ENCODE data around the gene MAPK7. TPM values are rescaled to one million over a fixed set of nuclear protein-coding genes. Genes with fewer than 3 reads are reported as not detected.
A peak's percentile ranks its signal among the peaks of the same experiment; 100 is the strongest.

The MAPK7 gene
- total RNA-seq, 1 experiment from 2014 or later, result 5.6 TPM

GRCh38 chr17:19398301-19399181, 20.2 kb downstream of the MAPK7 start:
- peak; percentile 87 for DNase-seq (ENCODE audit: low spot score)

GRCh38 chr17:19399750-19400450, 21.6 kb downstream of the MAPK7 start:
- DNase-seq (ENCODE audit: low spot score), result no peak

DNA sequence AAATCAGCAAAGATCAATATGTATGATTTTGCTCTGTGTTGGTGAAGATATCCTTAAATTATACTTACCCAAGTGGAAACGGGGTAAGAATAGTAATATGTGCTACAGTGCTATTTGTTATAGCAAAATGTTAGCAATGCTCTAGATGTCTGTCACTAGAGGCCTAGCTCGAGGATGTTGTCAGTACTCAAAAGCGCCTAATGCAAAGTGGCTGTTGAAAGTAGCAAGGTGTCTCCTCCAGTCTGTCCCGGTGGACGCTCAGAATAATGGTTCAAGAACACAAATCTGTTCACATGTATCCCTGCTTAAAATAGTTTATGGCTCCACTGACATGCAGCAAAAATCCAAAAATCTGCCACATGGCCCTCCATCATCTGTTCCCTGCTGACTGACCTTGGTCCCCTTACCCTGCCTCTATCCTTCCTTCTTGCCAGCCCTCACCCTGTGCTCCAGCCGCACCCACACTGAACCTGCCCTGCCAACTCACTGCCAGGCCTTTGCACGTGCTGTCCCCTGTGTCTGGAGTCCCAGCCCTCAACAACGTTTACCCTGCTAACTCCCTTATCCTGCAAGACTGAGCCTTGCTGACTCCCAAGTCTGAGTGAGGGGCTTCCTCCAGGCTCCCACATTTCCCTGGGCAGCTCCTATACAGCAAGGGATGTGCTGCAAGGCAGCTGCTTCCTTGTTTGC, 23.2 kb downstream of the MAPK7 start:
- DNase-seq (ENCODE audit: low spot score), result no peak

- no peak for DNase-seq (ENCODE audit: low spot score)
These were observed 23.9 kb downstream of the MAPK7 start for GRCh38 chr17:19402171-19402570.

DNA sequence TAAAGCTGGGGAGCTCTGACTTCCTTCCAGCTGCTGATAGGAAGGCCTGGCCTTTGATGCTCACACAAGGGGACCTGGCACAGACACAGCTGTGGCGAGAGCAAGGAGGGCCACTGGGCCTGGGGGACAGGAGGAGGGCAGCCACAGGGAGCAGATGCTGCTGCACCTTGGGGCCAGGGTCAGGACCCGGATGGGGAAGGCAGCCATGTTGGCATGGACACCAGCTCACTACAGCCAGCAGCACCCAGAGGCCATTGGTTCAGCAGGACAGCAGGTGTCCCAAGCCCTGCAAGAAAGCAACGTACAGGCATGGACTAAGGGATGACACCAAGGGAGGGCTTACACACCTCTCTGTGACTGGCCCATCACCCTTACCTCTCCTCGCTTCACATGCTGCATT, 24.7 kb downstream of the MAPK7 start:
- DNase-seq (ENCODE audit: low spot score), result no peak

DNA sequence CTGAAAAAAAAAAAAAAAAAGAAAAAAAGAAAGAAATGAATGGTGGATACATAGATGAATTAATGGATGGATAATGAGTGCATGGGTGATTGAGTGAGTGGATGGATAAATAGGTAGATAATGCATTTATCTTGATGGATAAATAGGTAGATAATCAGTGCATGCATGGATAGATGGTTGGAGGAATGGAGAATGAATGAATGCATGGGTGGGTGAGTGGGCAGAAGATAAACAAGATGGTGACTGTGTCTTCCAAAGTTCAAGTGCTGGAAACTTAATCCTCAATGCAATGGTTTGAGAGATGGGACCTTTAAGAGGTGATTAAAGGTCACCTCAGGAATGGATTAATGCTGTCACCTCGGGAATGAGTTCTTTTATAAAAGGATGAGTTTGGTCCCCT, 26.0 kb downstream of the MAPK7 start:
- no peak for DNase-seq (ENCODE audit: low spot score)

DNA sequence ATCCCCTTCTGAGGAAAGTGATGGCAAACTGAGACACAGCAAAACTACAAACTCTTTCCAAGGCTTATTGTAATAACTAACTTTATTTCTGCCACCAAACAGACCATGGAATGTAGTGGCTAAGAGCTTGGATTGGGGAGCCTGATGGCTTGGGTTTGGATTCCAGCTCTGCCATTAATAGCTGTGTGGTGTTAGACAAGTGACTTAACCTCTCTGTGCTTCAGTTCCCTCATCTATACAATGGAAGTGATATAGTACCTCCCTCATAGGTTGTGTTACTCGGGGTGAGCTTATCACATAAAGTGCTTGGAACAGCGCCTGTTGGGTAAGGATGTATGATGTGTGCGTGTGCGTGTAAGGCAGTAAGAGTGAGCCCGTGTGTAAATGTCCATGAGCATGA, 26.8 kb downstream of the MAPK7 start:
- DNase-seq (ENCODE audit: low spot score), result no peak

DNA sequence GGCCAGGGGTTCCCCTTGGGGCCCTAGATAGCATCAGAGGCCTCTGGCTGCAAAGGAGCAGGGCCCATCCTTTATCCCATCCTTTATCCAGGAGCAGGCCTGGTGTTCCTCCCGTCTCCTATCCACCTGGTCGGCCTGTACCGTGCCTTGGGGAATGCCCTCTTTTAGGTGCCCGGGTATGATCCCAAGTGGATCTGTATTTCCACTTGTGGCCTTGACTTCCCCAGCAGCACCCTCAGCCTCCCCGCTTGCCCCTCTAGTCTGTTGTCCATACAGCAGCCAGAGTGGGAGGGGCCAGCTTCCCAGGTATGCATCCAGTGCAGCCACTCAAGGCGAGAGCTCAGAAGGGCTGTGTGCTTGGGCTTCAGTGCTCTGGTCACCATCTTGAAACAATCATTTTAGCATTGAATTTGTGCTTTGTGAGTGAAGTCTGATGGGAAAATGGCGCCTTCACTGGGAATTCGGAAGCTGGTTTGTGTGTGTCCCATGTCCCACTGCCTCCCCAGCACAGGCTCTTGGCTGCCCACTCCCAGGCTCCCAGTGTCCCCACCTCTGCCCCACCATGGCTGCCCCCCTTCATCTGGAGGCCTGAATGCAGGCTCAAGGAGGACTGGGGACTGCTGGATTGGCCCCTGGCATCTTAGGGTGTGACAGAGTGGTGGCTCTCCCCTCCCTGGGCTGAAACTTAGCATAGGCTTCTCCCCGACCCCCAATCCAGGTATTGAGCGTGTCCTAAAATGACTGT, 29.5 kb downstream of the MAPK7 start:
- DNase-seq (ENCODE audit: low spot score), result no peak

GRCh38 chr17:19408346-19408710, 30.0 kb downstream of the MAPK7 start:
- DNase-seq (ENCODE audit: low spot score), result no peak

DNA sequence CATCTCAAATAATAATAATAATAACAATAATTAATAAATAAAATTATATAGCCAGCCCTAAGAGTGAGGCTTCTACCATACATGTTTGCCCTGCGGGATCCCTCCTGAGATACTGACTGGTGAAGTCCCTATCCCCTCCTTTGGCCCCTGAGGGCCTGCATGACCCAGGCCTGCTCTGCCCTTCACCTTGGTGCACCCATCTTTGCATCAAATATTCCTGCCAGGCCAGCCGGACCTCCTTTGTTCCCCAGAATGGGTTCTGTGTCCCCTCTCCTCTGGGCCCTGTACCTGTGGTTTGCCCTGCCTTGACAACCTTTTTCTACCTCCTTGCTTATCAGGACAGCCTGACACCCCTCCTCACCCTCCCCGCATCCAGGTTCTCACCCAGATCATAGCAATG, 30.8 kb downstream of the MAPK7 start:
- no peak for DNase-seq (ENCODE audit: low spot score)

GRCh38 chr17:19409509-19409908, 31.2 kb downstream of the MAPK7 start:
- no peak for DNase-seq (ENCODE audit: low spot score)

GRCh38 chr17:19410091-19410490, 31.8 kb downstream of the MAPK7 start:
- DNase-seq (ENCODE audit: low spot score), result no peak

DNA sequence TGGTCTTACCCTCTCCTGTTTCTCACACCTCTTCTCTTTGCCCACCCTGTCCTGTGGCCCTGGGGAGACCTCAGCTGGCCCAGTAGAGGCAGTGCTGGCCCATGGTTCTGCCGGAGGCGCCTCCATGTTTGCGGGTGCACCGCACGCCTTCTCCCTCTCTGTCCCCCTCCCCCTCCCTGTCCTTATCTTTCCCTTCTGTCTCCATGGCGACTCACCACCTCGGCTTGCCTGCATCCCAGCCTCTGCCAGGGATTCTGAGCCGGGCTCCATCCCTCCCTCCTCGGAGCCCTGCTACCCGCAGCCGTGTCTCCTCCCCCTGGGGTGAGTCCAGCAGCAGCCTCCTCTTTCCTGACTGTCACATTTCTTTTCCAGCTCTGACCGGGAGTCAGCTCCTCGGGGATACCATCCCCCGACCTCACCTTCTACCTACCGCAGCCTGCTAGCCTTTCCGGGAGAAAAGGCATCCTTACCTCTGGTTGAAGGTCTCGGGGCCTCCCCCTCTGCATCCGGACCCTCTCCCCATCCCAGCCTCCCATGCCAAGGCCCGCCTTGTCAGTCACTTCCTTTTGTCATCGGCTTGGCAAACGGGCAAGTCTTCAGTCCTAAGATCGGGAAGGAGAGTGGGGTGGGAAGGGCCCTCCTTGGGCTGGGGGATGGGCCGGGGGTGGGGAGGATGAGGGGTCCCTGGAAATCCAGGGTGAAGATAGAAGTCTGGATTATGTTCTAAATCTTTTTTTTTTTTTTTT, 32.8 kb downstream of the MAPK7 start, which contains the start of gene RNF112:
TSS of gene RNF112 (plus strand) at position 358 of the 746 bp plus-strand sequence. CDS start at position 535, 177 bp downstream.
- no peak for DNase-seq (ENCODE audit: low spot score)

DNA sequence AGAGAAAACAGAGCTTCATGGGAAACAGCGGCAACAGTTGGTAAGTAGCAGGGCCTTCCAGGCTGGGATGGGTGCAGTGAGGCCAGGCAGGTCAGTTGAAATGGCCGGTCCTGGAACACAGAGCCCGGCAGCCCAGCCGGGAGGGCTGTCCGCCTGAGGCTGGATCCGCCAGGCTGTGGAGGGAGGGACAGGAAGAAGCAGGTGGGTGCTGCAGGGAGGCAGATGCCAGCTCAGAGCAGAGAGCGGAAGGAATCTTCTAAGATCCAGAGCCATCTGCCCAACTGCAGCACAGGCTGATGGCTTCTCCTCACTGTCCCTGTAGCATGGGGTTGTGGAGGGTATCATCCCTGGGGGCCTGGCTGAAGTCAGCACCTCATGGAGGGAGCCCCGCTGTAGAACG, 33.3 kb downstream of the MAPK7 start:
- DNase-seq (ENCODE audit: low spot score), result no peak

DNA sequence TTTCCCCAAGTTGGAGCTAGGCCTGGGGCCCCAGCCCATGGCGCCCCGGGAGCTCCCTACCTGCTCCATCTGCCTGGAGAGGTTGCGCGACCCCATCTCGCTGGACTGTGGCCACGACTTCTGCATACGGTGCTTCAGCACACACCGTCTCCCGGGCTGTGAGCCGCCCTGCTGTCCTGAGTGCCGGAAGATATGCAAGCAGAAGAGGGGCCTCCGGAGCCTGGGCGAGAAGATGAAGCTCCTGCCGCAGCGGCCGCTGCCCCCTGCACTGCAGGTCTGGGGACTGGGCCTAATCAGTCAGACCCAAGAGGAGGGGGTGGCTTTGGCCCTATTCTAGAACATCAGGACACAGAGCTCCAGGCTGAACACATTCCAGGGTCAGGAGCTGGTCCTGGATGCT, 34.2 kb downstream of the MAPK7 start:
- DNase-seq (ENCODE audit: low spot score), result no peak

DNA sequence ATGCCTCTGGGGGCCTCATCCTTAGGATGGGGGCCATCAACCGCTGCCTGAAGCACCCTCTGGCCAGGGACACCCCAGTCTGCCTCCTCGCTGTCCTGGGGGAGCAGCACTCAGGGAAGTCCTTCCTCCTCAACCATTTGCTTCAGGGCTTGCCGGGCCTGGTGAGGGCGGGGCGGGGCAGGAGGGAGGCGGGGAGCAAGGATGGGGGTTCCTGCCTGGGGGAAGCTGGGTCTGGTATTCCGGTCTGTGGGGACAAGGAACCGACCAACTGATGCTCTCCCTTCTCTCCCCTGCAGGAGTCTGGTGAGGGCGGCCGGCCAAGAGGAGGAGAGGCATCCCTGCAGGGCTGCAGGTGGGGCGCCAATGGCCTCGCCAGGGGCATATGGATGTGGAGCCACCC, 34.7 kb downstream of the MAPK7 start:
- no peak for DNase-seq (ENCODE audit: low spot score)

- DNase-seq (ENCODE audit: low spot score), result no peak
These were observed 35.5 kb downstream of the MAPK7 start for GRCh38 chr17:19413761-19414160.

DNA sequence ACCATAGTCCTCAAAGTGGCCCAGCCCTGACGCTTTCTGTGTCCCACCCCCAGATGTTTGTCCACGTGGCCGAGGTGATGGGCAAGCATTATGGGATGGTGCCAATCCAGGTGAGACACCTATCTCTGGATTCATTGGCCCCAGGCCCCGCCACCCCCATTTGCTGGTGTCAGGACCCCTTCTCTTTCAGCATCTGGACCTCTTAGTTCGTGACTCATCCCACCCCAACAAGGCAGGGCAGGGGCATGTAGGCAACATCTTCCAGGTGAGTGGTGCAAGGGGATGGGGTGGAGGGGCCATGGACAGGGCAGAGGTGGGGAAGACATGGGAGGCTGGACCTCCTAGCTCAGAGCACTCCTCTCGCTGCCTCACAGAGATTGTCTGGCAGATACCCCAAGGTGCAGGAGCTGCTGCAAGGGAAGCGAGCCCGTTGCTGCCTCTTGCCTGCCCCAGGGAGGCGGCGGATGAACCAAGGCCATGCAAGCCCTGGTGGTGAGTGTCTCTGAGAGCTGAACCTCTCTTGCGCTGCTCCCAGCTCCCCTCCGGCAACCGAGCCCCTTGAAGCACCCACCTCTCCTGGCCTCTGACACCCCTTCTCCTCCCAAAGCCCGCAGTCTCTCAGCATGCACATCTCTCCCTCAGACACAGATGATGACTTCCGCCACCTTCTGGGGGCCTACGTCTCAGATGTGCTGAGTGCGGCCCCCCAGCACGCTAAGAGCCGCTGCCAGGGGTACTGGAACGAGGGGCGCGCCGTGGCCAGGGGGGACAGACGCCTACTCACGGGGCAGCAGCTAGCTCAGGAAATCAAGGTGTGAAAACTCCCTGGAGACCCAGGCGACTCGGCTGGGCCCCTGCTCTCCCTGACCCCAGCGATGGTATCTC, 36.3 kb downstream of the MAPK7 start:
- DNase-seq (ENCODE audit: low spot score), result no peak

GRCh38 chr17:19415311-19415710, 37.0 kb downstream of the MAPK7 start:
- no peak for DNase-seq (ENCODE audit: low spot score)

All from HT-29 (cell line).